ENCODE data around the gene CPLX4.

Gene CPLX4

GRCh38 chr18:59279193-59279592, 39.3 kb downstream of the CPLX4 start:
- H3K27me3 ChIP-seq (ENCODE audit: low read depth, low read length) = peaks cover 50% of the 10 kb centered on the region
- H3K9me3 ChIP-seq (ENCODE audit: insufficient read depth, low read length) = no peaks in the 10 kb centered on the region
- H3K79me2 ChIP-seq (ENCODE audit: low read length) = no peaks in the 10 kb centered on the region
- H3K36me3 ChIP-seq (replicated peaks; ENCODE audit: low read depth, low read length) = no peaks in the 10 kb centered on the region
- H3K9ac ChIP-seq (ENCODE audit: low read length) = no peak overlapping the region
- peaks cover 29% of the 10 kb centered on the region for H3K4me1 ChIP-seq (ENCODE audit: low read length)
- no peak overlapping the region for H3K4me3 ChIP-seq (ENCODE audit: low read length)
- H3K4me2 ChIP-seq (ENCODE audit: low read length) = no peak overlapping the region; the same call in 1 of the 2 replicates
- no peak overlapping the region for H2AFZ ChIP-seq (ENCODE audit: low read depth, low read length)
- no peaks in the 10 kb centered on the region for H4K20me1 ChIP-seq (ENCODE audit: insufficient read depth, low read length)
- TF ChIP-seq EZH2phosphoT487 (IDR thresholded peaks at IDR 0.05; ENCODE audit: low read depth) (no peak), CTCF (IDR thresholded peaks at IDR 0.05; ENCODE audit: low read depth, low read length) (no peak)
- no peak overlapping the region for H3K27ac ChIP-seq (ENCODE audit: low read length)

- Histone ChIP-seq H4K20me1 (ENCODE audit: insufficient read depth, low read length) (no peaks in the 10 kb centered on the region), H3K4me2 (ENCODE audit: low read length) (no peak overlapping the region; the same call in 1 of the 2 replicates), H3K27me3 (ENCODE audit: low read depth, low read length) (peaks cover 50% of the 10 kb centered on the region), H2AFZ (ENCODE audit: low read depth, low read length) (no peak overlapping the region), H3K9me3 (ENCODE audit: insufficient read depth, low read length) (no peaks in the 10 kb centered on the region), H3K36me3 (replicated peaks; ENCODE audit: low read depth, low read length) (no peaks in the 10 kb centered on the region), H3K4me3 (ENCODE audit: low read length) (no peak overlapping the region), H3K4me1 (ENCODE audit: low read length) (peaks cover 29% of the 10 kb centered on the region), H3K9ac (ENCODE audit: low read length) (no peak overlapping the region), H3K27ac (ENCODE audit: low read length) (no peak overlapping the region), H3K79me2 (ENCODE audit: low read length) (no peaks in the 10 kb centered on the region)
- no peak for TF ChIP-seq EZH2phosphoT487 (IDR thresholded peaks at IDR 0.05; ENCODE audit: low read depth)
- no peak for TF ChIP-seq CTCF (IDR thresholded peaks at IDR 0.05; ENCODE audit: low read depth, low read length)
These were observed 39.7 kb downstream of the CPLX4 start for GRCh38 chr18:59278793-59279192.

GRCh38 chr18:59276047-59276446, 42.4 kb downstream of the CPLX4 start:
- H3K27ac ChIP-seq (ENCODE audit: low read length) = no peak overlapping the region
- TF ChIP-seq CTCF (IDR thresholded peaks at IDR 0.05; ENCODE audit: low read depth, low read length) (no peak), EZH2phosphoT487 (IDR thresholded peaks at IDR 0.05; ENCODE audit: low read depth) (no peak)
- H4K20me1 ChIP-seq (ENCODE audit: insufficient read depth, low read length) = no peaks in the 10 kb centered on the region
- H3K9me3 ChIP-seq (ENCODE audit: insufficient read depth, low read length) = no peaks in the 10 kb centered on the region
- no peaks in the 10 kb centered on the region for H3K79me2 ChIP-seq (ENCODE audit: low read length)
- no peak overlapping the region for H3K4me3 ChIP-seq (ENCODE audit: low read length)
- no peak overlapping the region for H2AFZ ChIP-seq (ENCODE audit: low read depth, low read length)
- no peaks in the 10 kb centered on the region for H3K36me3 ChIP-seq (replicated peaks; ENCODE audit: low read depth, low read length)
- H3K4me1 ChIP-seq (ENCODE audit: low read length) = peaks cover 17% of the 10 kb centered on the region
- H3K4me2 ChIP-seq (ENCODE audit: low read length) = no peak overlapping the region
- peaks cover 32% of the 10 kb centered on the region for H3K27me3 ChIP-seq (ENCODE audit: low read depth, low read length)
- no peak overlapping the region for H3K9ac ChIP-seq (ENCODE audit: low read length)

GRCh38 chr18:59275406-59275949, 43.0 kb downstream of the CPLX4 start:
- H3K9ac ChIP-seq (ENCODE audit: low read length) = no peak overlapping the region
- TF ChIP-seq EZH2phosphoT487 (IDR thresholded peaks at IDR 0.05; ENCODE audit: low read depth) = no peak
- no peak for TF ChIP-seq CTCF (IDR thresholded peaks at IDR 0.05; ENCODE audit: low read depth, low read length)
- H3K36me3 ChIP-seq (replicated peaks; ENCODE audit: low read depth, low read length) = no peaks in the 10 kb centered on the region
- H3K9me3 ChIP-seq (ENCODE audit: insufficient read depth, low read length) = no peaks in the 10 kb centered on the region
- no peak overlapping the region; the same call in 1 of the 2 replicates for H2AFZ ChIP-seq (ENCODE audit: low read depth, low read length)
- no peak overlapping the region for H3K27ac ChIP-seq (ENCODE audit: low read length)
- H3K4me1 ChIP-seq (ENCODE audit: low read length) = peaks cover 17% of the 10 kb centered on the region
- no peaks in the 10 kb centered on the region for H3K79me2 ChIP-seq (ENCODE audit: low read length)
- H3K27me3 ChIP-seq (ENCODE audit: low read depth, low read length) = peaks cover 32% of the 10 kb centered on the region
- no peaks in the 10 kb centered on the region for H4K20me1 ChIP-seq (ENCODE audit: insufficient read depth, low read length)
- H3K4me3 ChIP-seq (ENCODE audit: low read length) = no peak overlapping the region
- H3K4me2 ChIP-seq (ENCODE audit: low read length) = no peak overlapping the region
